T47D (cell line): ENCODE data around the gene PDE9A.
A peak's percentile ranks its signal among the peaks of the same experiment; 100 is the strongest.

Source experiments
- DNase-seq, 2 experiments: peaks; one replicate each; pipeline versions ENCODE4 v3.0.0 to v3.0.0-alpha.2; 2011 to 2012; ENCODE audit warnings: low read depth in 1 of 2, low spot score in 1 of 2
- JUND ChIP-seq: IDR thresholded peaks from 2 replicates; pipeline ENCODE4 v1.6.1; 2012; ENCODE audit warnings: low read depth
- in situ Hi-C: cut with HindIII; loops from 2 replicates; pipeline ENCODE4 v1.10.0; 2016; ENCODE audit warnings: low sequenced_read_pairs, low pct_unique_long_range_greater_than_20kb

PDE9A gene

DNA sequence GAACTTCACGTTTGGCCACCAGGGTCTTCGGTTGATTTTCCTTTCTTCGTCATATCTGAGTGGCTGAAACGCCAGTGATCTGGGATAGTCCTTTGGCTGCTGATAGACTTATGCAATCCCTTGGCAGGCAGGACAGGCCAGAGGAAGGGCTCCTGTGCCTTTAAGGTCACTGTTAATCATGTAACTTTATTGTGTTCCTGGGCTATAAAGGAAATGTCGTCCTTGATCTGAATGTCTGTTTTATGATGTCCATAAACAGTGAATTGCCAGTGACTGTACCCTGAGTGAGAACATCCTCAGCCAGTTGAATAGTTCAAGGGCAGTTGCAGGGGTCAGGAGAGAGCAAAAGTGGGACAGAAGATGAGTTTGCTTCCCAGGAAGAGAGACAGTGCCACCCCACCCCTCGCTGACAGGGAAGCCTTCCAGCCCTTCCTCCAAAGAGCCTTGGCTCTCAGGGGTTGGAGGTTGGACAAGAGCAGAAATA, 68.0 kb downstream of the PDE9A start:
- TF ChIP-seq JUND: no peak
- in situ Hi-C loops: no loop called here
- DNase-seq: no peak

- DNase-seq: no peak
- in situ Hi-C loops: no loop called here
- no peak for TF ChIP-seq JUND
Measured at GRCh38 chr21:42722153-42722552, 68.7 kb downstream of the PDE9A start.

DNA sequence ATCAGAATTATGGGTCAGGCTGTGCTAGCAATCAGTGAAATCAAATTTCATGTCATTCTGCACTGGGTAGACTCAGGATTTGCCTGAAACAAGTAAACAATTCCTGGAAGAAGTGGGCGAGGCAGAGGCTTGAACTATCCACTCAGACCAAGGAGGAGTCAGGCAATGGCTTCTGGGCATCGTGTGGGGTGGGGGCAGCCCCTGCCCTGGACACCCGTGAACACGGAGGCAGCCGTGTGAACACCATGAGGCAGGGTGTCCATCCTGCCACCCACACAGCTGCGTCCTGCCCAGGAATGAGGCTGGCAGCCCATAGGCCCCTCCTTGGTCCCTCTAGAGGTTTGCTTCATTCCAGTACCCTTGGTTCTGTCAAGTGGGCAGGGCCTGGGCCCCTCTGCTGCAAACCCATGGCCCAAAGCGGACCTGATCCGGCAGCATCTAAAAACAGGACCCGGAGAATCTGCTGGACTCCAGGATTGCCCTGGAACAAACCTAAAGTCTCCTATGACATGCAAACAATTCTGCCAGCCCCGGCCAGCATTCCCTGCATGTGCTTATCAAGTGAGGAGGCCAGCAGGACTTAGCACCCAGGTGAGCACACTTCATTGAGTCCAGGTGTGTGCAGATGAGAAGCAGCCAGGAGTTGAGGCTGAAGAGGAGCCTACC, 69.5 kb downstream of the PDE9A start:
- no peak for DNase-seq
- in situ Hi-C loops: no loop called here
- no peak for TF ChIP-seq JUND

- in situ Hi-C loops: no loop called here
- DNase-seq: no peak
- TF ChIP-seq JUND: no peak
Measured at GRCh38 chr21:42724226-42724920, 71.0 kb downstream of the PDE9A start.

DNA sequence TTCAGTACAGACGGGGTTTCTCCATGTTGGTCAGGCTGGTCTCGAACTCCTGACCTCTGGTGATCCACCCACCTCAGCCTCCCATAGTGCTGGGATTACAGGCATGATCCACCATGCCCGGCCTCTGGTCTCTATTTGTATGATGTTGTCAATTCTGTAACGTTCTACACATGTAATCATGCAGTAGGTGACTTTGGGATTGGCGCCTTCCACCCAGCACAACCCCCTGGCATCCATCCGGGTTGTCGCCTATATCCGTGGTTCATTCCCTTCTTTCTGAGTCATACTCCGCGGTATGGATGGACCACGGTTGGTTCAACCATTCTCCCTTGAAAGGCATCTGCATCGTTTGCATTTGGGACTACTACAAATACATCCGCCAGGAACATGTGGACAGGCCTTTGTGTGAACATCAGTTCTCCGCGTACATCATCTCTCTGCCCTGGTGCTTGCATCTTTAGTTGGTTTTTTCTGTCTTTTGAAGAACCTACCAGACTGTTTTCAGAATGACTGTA, 72.1 kb downstream of the PDE9A start:
- DNase-seq: no peak
- TF ChIP-seq JUND: no peak
- in situ Hi-C loops: no loop called here

DNA sequence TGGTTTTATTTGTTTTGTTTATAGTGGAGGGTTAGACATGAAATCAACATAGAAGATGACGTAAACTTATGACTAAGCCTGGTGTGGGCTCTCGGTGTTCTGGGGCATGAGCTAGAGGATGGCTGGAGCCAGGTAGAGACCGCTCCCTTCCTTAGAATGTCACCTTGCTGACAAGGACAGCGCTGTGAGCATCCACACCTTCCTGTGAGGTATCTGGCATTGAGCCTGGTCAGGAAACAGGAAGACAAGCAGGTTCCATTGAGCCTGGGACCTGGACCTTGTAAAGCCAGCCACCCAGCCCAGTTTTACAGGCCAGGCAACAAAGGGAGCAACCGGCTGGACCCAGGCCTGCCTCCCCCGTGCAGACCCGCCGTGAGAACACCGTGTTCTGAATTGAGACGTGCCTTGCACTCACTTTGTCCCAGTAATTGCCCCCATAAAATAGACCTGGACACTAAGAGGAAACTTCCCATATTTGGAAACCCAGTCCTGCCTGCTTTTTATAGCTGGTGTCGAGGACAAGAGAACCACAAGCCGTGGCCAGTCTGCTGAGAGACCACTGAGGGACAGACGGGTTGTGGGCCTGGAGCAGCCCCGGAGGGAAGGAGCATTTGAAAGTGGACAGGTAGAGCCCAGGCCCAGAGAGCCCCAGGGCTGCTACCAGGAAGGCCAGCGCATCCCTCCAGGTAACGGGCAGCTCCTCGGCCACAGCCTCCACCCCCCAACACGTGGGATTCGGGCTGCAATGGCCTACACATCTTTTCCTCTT, 78.0 kb downstream of the PDE9A start:
- TF ChIP-seq JUND: no peak
- in situ Hi-C loops: no loop called here
- DNase-seq: peak in 1 of 2 experiments; percentile 58

DNA sequence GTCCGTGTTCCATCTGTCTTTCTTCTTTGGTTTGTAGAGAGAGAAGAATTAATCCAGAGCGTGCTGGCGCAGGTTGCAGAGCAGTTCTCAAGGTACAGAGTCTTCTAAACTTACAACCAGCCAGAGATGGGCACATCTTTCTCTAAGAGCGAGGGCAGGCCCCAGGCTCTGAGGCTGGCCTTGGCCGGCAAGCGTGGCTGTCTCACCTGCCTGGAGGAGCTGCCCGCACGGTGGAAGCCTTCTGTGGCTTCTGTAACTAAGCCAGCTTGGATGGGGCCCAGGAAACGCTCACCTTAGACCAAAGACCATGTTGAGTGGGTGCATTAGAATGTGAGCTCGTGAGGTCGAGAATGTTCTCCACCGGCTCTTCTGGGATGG, 78.6 kb downstream of the PDE9A start:
- DNase-seq: no peak
- in situ Hi-C loops: no loop called here
- TF ChIP-seq JUND: no peak

- no peak for DNase-seq
- no peak for TF ChIP-seq JUND
- in situ Hi-C loops: no loop called here
Measured at GRCh38 chr21:42733037-42733627, 79.7 kb downstream of the PDE9A start.

GRCh38 chr21:42733874-42734273, 80.5 kb downstream of the PDE9A start:
- in situ Hi-C loops: no loop called here
- TF ChIP-seq JUND: no peak
- DNase-seq: no peak

- no peak for DNase-seq
- TF ChIP-seq JUND: no peak
- in situ Hi-C loops: no loop called here
Measured at GRCh38 chr21:42734323-42734971, 81.0 kb downstream of the PDE9A start.

- TF ChIP-seq JUND: no peak
- in situ Hi-C loops: no loop called here
- no peak for DNase-seq
Measured at GRCh38 chr21:42735061-42735460, 81.6 kb downstream of the PDE9A start.

- in situ Hi-C loops: no loop called here
- no peak for DNase-seq
Measured at GRCh38 chr21:42735944-42736343, 82.5 kb downstream of the PDE9A start.

More at GRCh38 chr21:42735944-42736343, 82.5 kb downstream of the PDE9A start:
- TF ChIP-seq JUND: no peak
